ENCODE results near the gene ECSIT.

DNA sequence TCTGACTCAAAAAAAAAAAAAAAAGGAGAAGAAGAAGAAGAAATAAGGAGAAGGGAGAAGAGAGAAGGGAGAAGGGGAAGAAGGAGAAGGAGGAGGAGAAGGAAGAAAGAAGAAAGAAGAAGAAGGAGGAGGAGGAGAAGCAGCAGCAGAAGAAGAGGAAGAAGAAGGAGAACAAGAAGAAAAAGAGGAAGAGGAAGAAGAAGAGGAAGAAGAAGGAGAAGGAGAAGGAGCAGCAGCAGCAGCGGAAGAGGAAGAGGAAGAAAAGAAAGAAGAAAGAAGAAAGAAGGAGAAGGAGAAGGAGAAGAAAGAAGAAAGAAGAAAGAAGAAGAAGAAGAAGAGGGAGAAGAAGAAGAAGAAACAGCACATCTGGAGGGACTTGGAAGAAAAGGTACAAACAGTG, 5.6 kb upstream of the ECSIT start:
- TF ChIP-seq, protein P1, sequence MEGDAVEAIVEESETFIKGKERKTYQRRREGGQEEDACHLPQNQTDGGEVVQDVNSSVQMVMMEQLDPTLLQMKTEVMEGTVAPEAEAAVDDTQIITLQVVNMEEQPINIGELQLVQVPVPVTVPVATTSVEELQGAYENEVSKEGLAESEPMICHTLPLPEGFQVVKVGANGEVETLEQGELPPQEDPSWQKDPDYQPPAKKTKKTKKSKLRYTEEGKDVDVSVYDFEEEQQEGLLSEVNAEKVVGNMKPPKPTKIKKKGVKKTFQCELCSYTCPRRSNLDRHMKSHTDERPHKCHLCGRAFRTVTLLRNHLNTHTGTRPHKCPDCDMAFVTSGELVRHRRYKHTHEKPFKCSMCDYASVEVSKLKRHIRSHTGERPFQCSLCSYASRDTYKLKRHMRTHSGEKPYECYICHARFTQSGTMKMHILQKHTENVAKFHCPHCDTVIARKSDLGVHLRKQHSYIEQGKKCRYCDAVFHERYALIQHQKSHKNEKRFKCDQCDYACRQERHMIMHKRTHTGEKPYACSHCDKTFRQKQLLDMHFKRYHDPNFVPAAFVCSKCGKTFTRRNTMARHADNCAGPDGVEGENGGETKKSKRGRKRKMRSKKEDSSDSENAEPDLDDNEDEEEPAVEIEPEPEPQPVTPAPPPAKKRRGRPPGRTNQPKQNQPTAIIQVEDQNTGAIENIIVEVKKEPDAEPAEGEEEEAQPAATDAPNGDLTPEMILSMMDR (conservative IDR thresholded peaks at IDR 0.05; ENCODE audit: low read depth, low read length), result no peak
- TF ChIP-seq EZH2 (IDR thresholded peaks at IDR 0.05; ENCODE audit: borderline replicate concordance, low read depth, low read length, poor library complexity, severe bottlenecking), result no peak
